NCI-H460 (cell line): ENCODE measurements around the gene RCC2. TPM values are rescaled to one million over a fixed set of nuclear protein-coding genes. Genes with fewer than 3 reads are reported as not detected.

Experiments used
- DNase-seq: peaks from one replicate; pipeline ENCODE4 v3.0.0-alpha.2; 2016; ENCODE audit warnings: low read depth; ENCODE audit errors: extremely low read depth
- total RNA-seq: library from RNA; depleted of rRNA; stranded (reverse); fragments of >200 nt; shearing (Covaris generic); gene quantifications from 2 replicates; pipeline ENCODE4 v1.2.3, GENCODE V29; 2014

Gene RCC2
- total RNA-seq, 1 experiment from 2014 or later = 72.6 TPM

DNA sequence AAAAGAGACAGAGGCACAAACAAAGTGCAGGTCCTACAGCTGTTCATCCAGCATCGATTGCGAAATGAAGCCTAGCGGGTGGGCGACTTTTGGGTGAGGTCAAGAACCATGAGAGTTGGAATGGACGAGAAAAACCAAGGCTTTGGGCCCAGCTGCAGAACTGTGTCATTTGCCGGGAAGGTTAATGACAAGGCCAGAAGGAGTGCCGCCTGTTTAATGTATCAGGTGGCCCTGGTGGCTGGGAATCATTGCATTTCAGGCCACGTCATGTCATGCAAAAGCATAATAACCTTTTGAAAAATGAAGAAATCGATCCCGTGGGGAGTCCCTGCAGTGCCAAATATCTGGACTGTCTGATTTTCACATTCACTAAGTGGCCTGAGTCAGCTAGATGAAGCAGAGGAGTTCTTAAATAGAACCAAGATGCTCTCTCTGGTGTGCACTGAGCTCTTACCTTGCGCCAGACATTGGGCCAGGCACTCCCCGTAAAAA is 8.1 kb upstream of the RCC2 start:
- no peak for DNase-seq

DNA sequence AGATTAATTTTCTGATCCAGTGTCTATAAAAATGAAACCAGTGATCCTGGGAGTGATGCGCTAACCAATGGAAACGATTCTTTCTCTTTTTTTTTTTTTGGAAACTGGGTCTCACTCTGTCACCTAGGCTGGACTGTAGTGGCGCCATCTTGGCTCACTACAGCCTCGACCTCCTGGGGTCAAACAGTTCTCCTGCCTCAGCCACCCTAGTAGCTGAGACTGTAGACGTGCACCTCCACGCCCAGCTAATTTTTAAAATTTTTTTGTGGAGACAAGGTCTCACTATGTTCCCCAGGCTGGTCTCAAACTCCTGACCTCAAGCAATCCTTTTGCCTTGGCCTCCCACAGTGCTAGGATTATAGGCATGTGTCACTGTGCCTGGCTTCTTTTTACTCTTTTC is 3.4 kb upstream of the RCC2 start:
- no peak for DNase-seq

- DNase-seq = no peak
Observed at GRCh38 chr1:17441993-17442357, 2.5 kb upstream of the RCC2 start.

GRCh38 chr1:17441265-17441992 is 2.0 kb upstream of the RCC2 start:
- DNase-seq = peak; percentile 73

DNA sequence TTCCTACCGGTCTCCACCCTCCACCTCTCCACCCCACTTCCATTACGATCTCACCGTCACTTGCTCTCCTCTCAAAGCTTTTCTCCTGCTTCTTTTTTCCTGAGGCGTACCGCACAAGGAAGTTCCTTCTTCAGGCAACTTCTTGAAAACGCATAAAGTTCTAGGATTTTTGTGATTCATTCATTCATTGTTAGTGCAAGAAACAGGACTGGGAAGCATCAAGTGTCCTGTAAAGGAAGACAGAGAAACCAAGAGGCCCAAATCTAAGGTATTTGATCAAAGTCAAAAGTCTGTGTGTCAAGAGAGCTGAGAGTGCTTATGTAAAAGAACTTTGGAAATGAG is 1.3 kb upstream of the RCC2 start:
- DNase-seq = no peak

- DNase-seq = no peak
Observed at GRCh38 chr1:17440074-17440826, 773 bp upstream of the RCC2 start.

DNA sequence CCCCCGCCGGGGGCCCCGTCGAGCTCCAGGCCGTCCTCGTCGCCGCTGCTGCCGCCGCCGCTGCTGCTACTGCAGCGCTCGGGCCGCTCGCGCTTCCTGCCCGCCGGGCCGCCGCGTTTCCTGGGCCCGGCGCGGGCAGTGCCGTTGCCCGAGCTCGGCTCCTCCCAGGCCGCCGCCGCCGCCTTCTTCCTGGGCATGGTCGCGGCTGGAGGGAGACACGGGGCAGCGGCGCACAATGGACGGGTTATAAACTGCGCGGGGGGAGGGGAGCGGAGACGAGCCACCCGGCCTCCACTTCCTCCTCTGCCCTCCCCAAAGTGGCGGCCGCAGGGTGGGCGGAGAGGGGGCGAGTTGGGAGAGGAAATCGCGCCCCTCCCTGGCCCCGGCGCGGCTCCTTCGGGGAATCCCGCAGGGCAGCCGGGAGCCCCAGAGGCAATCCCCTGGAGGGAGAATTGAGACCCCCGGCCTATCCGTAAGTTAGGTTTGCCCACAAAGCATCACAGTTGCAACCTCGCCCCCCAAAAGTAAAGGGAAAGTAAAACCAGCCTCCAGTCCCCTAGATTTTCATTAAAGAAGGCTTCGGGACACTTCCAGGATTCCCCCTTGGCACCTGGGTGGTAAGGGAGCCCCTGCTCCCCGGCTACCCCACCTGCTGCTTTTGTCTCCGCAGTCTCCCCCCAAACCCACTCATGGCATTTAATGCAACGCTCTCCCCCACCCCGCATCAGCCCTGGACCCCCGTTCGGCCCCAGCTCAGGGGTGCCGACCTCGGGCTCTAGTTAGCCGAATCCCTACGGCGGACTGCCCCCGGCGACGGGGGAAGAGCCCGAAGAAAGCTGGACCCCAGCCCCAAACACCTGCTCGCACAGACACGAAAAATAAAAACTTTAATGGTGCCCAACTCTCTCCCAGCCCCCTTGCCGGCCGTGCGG is 893 bp downstream of the RCC2 start:
- peak; percentile 32 for DNase-seq

- peak; percentile 12 for DNase-seq
Observed at GRCh38 chr1:17437580-17438317, 1.7 kb downstream of the RCC2 start.

GRCh38 chr1:17437260-17437579 is 2.3 kb downstream of the RCC2 start:
- DNase-seq = no peak

DNA sequence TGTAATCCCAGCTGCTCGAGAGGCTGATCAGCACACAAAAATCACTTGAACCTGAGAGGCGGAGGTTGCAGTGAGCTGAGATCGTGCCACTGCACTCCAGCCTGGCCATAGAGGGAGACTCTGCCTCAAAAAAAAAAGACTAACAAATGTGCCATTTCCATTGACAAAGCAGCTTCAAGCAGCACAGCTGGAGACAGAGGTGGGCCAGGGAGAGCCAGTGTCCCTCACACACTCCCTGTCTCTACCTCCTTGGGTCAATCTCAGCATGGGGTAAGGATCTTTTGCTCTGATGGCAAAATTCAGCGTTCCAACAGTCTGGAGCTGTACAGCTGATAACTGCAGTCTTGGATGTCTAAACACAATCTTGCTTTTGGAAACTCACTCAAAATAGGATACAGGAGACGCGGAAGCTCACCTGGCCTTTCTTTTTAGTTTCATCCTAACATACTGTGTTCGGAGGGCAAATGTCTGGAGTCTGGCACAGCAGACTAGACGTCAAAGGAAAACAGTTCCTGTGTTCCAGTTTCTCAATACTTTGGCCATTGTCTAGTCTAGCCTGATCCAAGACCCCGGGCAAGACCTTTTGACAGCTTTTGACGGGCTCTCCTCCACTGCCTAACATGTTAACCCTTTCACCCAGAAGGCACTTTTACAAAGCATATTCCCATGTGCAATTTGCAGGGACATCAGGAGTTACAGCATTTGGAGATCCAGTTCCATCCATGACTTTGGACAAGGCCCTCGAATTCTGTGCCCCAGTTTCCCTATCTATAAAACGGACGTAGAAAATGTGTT is 2.9 kb downstream of the RCC2 start:
- DNase-seq = no peak

DNA sequence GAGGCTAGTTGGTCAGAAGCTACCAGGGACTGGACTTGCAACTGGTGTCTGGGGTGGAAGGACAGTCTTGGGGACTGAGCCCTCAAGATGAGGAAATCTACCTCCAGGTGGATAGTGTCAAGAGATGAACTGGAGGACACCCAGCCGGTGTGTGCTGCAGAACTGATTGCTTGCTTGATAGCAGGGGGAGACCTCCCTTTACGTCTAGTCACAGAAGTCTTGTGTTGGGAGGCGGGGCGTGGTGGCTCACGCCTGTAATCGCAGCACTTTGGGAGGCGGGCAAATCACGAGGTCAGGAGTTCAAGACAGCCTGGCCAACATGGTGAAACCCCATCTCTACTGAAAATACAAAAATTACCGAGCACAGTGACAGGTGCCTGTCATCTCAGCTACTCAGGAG is 4.9 kb downstream of the RCC2 start:
- no peak for DNase-seq

DNA sequence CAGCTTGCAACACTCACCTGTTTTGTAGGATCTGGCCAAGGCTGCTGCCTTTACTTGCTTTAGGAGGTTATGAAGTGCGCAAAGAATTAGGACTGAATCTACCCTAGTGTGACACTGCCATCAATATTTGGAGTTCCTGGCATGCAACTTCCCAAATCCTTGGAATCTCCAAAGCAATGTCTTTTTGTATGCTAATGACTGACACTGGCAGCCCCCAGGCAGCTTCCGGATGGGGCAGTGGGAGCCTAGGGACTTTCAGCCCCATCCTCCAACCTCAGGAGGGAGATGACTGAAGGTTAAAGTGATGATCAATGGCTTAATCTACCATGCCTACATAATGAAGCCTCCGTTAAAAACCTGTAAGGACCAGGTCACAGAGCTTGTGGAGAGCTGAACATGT is 5.5 kb downstream of the RCC2 start:
- DNase-seq = no peak

DNA sequence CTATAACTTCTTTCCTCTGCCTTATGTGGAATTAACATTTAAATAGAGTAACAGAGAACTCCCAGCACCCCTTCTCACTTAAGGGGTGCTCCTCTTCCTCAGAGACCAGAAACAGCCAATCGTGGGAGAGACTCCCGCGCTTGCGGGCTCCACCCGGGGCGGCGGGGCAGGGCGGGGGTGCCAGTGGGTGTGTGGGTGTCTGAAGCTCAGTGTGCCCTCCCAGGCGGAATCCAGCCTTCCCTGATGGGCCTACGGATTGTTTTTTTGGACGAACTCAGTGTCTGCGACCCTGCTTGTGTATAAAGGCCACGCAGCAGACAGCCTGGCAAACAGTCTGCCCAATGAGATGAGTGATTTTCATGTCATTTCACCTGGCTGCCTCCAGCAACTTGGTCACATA is 6.2 kb downstream of the RCC2 start:
- no peak for DNase-seq

GRCh38 chr1:17432412-17432811 is 7.1 kb downstream of the RCC2 start:
- DNase-seq = no peak

GRCh38 chr1:17429183-17429582 is 10.3 kb downstream of the RCC2 start:
- no peak for DNase-seq

GRCh38 chr1:17427696-17428660 is 11.5 kb downstream of the RCC2 start:
- no peak for DNase-seq

DNA sequence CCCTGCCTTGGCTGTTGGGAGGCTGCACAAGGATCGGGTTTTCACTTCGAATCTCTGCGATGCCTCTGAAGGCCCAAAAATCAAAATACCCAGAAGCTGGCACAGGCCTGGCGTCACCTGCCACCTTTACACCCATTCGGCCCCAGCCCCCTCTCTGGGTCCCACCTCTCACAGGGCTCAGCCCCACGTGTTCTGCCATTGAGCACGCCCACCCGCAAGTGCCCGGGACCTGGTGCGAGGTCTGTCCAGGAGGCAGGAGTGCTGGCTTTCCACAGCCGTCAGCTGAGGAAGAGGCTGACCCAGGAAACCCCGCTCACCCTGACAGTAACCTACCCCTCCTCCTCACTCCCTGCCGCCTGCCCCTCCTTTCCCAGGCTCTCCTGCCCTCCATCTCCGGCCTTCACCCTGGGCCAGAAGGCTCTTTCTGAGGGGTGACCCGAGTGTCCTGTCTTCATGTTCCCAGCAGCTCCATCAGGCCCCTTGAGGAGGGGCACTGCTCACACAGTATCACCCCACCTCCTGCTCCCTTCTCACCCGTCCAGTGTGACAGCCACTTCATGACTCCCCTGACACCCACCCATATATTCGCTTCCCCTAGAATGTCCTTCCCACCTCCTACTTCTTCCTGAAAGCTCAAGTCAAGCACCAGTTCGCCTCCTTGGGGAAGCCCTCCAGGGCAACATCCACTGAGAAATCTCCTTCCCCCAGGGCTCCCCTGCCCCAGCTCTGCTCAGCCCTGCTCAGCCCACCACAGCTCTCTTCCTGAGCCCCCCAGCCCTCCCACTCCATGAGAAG is 13.5 kb downstream of the RCC2 start:
- DNase-seq = no peak

- no peak for DNase-seq
Observed at GRCh38 chr1:17423781-17424245, 15.7 kb downstream of the RCC2 start.
